Stimulated activated CD8-positive, alpha-beta memory T cell treated with anti-CD3 and anti-CD28 coated beads, Interleukin-12 subunit alpha, Interleukin-12 subunit beta, amount 100 ng/mL, for 1 hour (primary cell): ENCODE results near the gene NOS1.
"Not testable (repeated sequence)": the region's sequence is repeated elsewhere in the genome, so short reads cannot be mapped to it uniquely, and the experiment has no call there.

ENCODE experiments used
- DNase-seq: peaks from one replicate; pipeline ENCODE4 v3.0.0-alpha.2; 2020; ENCODE audit warnings: low read depth

The NOS1 gene

GRCh38 chr12:117262749-117263148, 98.7 kb downstream of the NOS1 start:
- DNase-seq, result no peak

- no peak for DNase-seq
Measured at GRCh38 chr12:117261247-117261646, 100.2 kb downstream of the NOS1 start.

- DNase-seq, result no peak
Measured at GRCh38 chr12:117255386-117255785, 106.0 kb downstream of the NOS1 start.

- DNase-seq, result no peak
Measured at GRCh38 chr12:117243488-117243887, 117.9 kb downstream of the NOS1 start.

GRCh38 chr12:117241697-117242096, 119.7 kb downstream of the NOS1 start:
- DNase-seq, result no peak

GRCh38 chr12:117240081-117240755, 121.2 kb downstream of the NOS1 start:
- no peak for DNase-seq

- peak; percentile 61 for DNase-seq
Measured at GRCh38 chr12:117236456-117237001, 124.9 kb downstream of the NOS1 start.

GRCh38 chr12:117235261-117235660, 126.2 kb downstream of the NOS1 start:
- no peak for DNase-seq

GRCh38 chr12:117234441-117234840, 127.0 kb downstream of the NOS1 start:
- no peak for DNase-seq

GRCh38 chr12:117231750-117232149, 129.7 kb downstream of the NOS1 start:
- no peak for DNase-seq

- DNase-seq, result no peak
Measured at GRCh38 chr12:117228239-117228638, 133.2 kb downstream of the NOS1 start.

- no peak for DNase-seq
Measured at GRCh38 chr12:117227000-117227653, 134.3 kb downstream of the NOS1 start.

GRCh38 chr12:117226505-117226904, 134.9 kb downstream of the NOS1 start:
- DNase-seq, result no peak

GRCh38 chr12:117225179-117225578, 136.2 kb downstream of the NOS1 start:
- DNase-seq, result no peak

GRCh38 chr12:117220947-117221346, 140.5 kb downstream of the NOS1 start:
- DNase-seq, result not testable (repeated sequence)

- DNase-seq, result no peak
Measured at GRCh38 chr12:117218149-117218548, 143.3 kb downstream of the NOS1 start.

GRCh38 chr12:117216686-117217085, 144.7 kb downstream of the NOS1 start:
- no peak for DNase-seq

- DNase-seq, result no peak
Measured at GRCh38 chr12:117214797-117215196, 146.6 kb downstream of the NOS1 start.

- DNase-seq, result no peak
Measured at GRCh38 chr12:117213295-117213808, 148.1 kb downstream of the NOS1 start.

GRCh38 chr12:117212563-117213190, 148.7 kb downstream of the NOS1 start:
- peak; percentile 42 for DNase-seq

- DNase-seq, result no peak
Measured at GRCh38 chr12:117210266-117210918, 151.0 kb downstream of the NOS1 start.

- no peak for DNase-seq
Measured at GRCh38 chr12:117209626-117210025, 151.8 kb downstream of the NOS1 start.
